Bronchial epithelial cell (primary cell): Measurements from ENCODE around the gene BICRAL. TPM values are rescaled to one million over a fixed set of nuclear protein-coding genes. Genes with fewer than 3 reads are reported as not detected.

Experiments
- DNase-seq: peaks from one replicate; pipeline ENCODE4 v3.0.0-alpha.2; 2010; ENCODE audit warnings: low read depth
- FAIRE-seq: peaks from 2 replicates; lab custom pipeline; 2011; peaks lifted over from hg19 to GRCh38; lab: Jason Lieb, UNC
- H3K27me3 ChIP-seq: 2 replicates; pipeline ENCODE4 v1.5.1; 2011; ENCODE audit warnings: low read length; ENCODE audit not compliant: control insufficient read depth, insufficient read depth
- H3K36me3 ChIP-seq: 2 replicates; pipeline ENCODE4 v1.5.1; 2011; ENCODE audit warnings: low read length; ENCODE audit not compliant: control insufficient read depth, insufficient read depth
- H3K4me3 ChIP-seq: 2 replicates; pipeline ENCODE4 v1.5.1; 2011; ENCODE audit warnings: mild to moderate bottlenecking, low read depth, low read length, control low read depth
- total RNA-seq: library from RNA; depleted of rRNA; stranded (reverse); fragments of >200 nt; gene quantifications from 2 replicates; pipeline ENCODE4 v1.2.1, GENCODE V29; 2014
- TF ChIP-seq, protein P1 (sequence below): IDR thresholded peaks from 2 replicates; pipeline ENCODE4 v1.5.1; 2011; ENCODE audit warnings: mild to moderate bottlenecking, moderate library complexity, low read length, control low read depth, inconsistent platforms; ENCODE audit not compliant: insufficient read depth, severe bottlenecking

The BICRAL gene
- total RNA-seq, 1 donor from 2014 or later = 3.9 TPM

DNA sequence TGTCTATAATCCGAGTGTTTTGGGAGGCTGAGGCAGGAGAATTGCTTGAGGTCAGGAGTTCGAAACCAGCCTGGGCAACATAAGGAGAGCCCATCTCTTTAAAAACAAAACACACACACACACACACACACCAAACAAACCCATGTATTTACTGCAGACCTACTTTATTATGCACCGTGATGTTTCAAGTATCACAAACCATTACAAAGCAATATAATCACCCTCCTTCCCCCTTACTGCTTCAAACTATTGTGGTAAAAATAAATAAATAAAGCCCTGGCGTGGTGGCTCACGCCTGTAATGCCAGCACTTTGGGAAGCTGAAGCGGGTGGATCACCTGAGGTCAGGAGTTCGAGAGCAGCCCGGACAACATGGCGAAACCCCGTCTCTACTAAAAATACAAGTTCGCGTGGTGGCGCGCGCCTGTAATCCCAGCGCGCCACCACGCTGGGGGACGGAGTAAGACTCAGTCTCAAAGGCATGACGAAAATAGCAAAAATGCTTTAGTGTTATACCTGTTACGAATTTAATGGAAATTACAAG is 37.4 kb upstream of the BICRAL start:
- Histone ChIP-seq H3K4me3 (peak overlapping the region; percentile 59), H3K27me3 (no peaks in the 10 kb centered on the region), H3K36me3 (no peaks in the 10 kb centered on the region)
- DNase-seq (no peak), FAIRE-seq (no peak)
- TF ChIP-seq, protein P1, sequence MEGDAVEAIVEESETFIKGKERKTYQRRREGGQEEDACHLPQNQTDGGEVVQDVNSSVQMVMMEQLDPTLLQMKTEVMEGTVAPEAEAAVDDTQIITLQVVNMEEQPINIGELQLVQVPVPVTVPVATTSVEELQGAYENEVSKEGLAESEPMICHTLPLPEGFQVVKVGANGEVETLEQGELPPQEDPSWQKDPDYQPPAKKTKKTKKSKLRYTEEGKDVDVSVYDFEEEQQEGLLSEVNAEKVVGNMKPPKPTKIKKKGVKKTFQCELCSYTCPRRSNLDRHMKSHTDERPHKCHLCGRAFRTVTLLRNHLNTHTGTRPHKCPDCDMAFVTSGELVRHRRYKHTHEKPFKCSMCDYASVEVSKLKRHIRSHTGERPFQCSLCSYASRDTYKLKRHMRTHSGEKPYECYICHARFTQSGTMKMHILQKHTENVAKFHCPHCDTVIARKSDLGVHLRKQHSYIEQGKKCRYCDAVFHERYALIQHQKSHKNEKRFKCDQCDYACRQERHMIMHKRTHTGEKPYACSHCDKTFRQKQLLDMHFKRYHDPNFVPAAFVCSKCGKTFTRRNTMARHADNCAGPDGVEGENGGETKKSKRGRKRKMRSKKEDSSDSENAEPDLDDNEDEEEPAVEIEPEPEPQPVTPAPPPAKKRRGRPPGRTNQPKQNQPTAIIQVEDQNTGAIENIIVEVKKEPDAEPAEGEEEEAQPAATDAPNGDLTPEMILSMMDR = no peak

GRCh38 chr6:42745083-42745639 is 36.7 kb upstream of the BICRAL start:
- peak overlapping the region; percentile 59 for H3K4me3 ChIP-seq
- no peaks in the 10 kb centered on the region for H3K36me3 ChIP-seq
- H3K27me3 ChIP-seq = no peaks in the 10 kb centered on the region
- TF ChIP-seq, protein P1 = no peak
- FAIRE-seq (no peak), DNase-seq (no peak)

GRCh38 chr6:42745640-42746462 is 36.0 kb upstream of the BICRAL start, which contains the start of gene TBCC:
Gene TBCC (minus strand): TSS chr6:42746103. CDS start chr6:42746073, 30 bp downstream.
- FAIRE-seq = no peak

GRCh38 chr6:42746463-42747391 is 35.1 kb upstream of the BICRAL start:
- no peaks in the 10 kb centered on the region for H3K36me3 ChIP-seq
- FAIRE-seq = no peak
- no peaks in the 10 kb centered on the region for H3K27me3 ChIP-seq
- peak; percentile 85 for DNase-seq
- peak overlapping the region; percentile 59 for H3K4me3 ChIP-seq
- TF ChIP-seq, protein P1 = no peak

More at GRCh38 chr6:42745640-42746462, 36.0 kb upstream of the BICRAL start, which contains the start of gene TBCC:
- H3K36me3 ChIP-seq = no peaks in the 10 kb centered on the region
- peak; percentile 92 for DNase-seq
- TF ChIP-seq, protein P1 = no peak
- H3K4me3 ChIP-seq = peak within 1 kb of the TSS; percentile 59
- no peaks in the 10 kb centered on the region for H3K27me3 ChIP-seq

GRCh38 chr6:42748203-42748898 is 33.5 kb upstream of the BICRAL start:
- DNase-seq = no peak
- Histone ChIP-seq H3K36me3 (no peaks in the 10 kb centered on the region), H3K4me3 (no peak overlapping the region), H3K27me3 (no peaks in the 10 kb centered on the region)
- TF ChIP-seq, protein P1 = no peak
- FAIRE-seq = no peak
